ENCODE data around the gene PPP1R7. TPM values are rescaled to one million over a fixed set of nuclear protein-coding genes. Genes with fewer than 3 reads are reported as not detected.

Gene PPP1R7
- total RNA-seq, 1 donor = 46.7 TPM

GRCh38 chr2:241204010-241204384, 53.7 kb downstream of the PPP1R7 start:
- no peaks in the 10 kb centered on the region for H4K20me1 ChIP-seq (ENCODE audit: insufficient read depth, low read length)
- H2AFZ ChIP-seq (ENCODE audit: low read length) = no peak overlapping the region
- H3K27me3 ChIP-seq (ENCODE audit: insufficient read depth, low read length) = no peaks in the 10 kb centered on the region
- H3K4me2 ChIP-seq (ENCODE audit: insufficient read depth, low read length) = no peak overlapping the region
- H3K36me3 ChIP-seq (ENCODE audit: insufficient read depth, low read length) = no peaks in the 10 kb centered on the region
- H3K27ac ChIP-seq (ENCODE audit: low read depth, low read length) = no peak overlapping the region
- DNase-seq (ENCODE audit: insufficient read length, low spot score, missing footprints) = no peak
- H3K79me2 ChIP-seq (ENCODE audit: insufficient read depth, low read length) = no peaks in the 10 kb centered on the region
- TF ChIP-seq CTCF (IDR thresholded peaks at IDR 0.05; ENCODE audit: extremely low read depth, low read depth, low read length) = no peak
- no peaks in the 10 kb centered on the region for H3K4me1 ChIP-seq (ENCODE audit: insufficient read depth, low read length)
- H3K4me3 ChIP-seq (ENCODE audit: insufficient read depth, low read length) = no peak overlapping the region
- no peaks in the 10 kb centered on the region for H3K9me3 ChIP-seq (ENCODE audit: low read depth, low read length)

- TF ChIP-seq CTCF (IDR thresholded peaks at IDR 0.05; ENCODE audit: extremely low read depth, low read depth, low read length) = no peak
- H3K36me3 ChIP-seq (ENCODE audit: insufficient read depth, low read length) = no peaks in the 10 kb centered on the region
- H3K9me3 ChIP-seq (ENCODE audit: low read depth, low read length) = no peaks in the 10 kb centered on the region
- no peaks in the 10 kb centered on the region for H4K20me1 ChIP-seq (ENCODE audit: insufficient read depth, low read length)
- no peaks in the 10 kb centered on the region for H3K27me3 ChIP-seq (ENCODE audit: insufficient read depth, low read length)
- H3K27ac ChIP-seq (ENCODE audit: low read depth, low read length) = no peak overlapping the region
- no peak overlapping the region for H2AFZ ChIP-seq (ENCODE audit: low read length)
- DNase-seq (ENCODE audit: insufficient read length, low spot score, missing footprints) = no peak
- H3K4me1 ChIP-seq (ENCODE audit: insufficient read depth, low read length) = no peaks in the 10 kb centered on the region
- H3K4me3 ChIP-seq (ENCODE audit: insufficient read depth, low read length) = no peak overlapping the region
- H3K4me2 ChIP-seq (ENCODE audit: insufficient read depth, low read length) = no peak overlapping the region
- no peaks in the 10 kb centered on the region for H3K79me2 ChIP-seq (ENCODE audit: insufficient read depth, low read length)
These were observed 54.2 kb downstream of the PPP1R7 start for GRCh38 chr2:241204490-241204889.

GRCh38 chr2:241205086-241205485, 54.8 kb downstream of the PPP1R7 start:
- H3K9me3 ChIP-seq (ENCODE audit: low read depth, low read length) = no peaks in the 10 kb centered on the region
- H3K27me3 ChIP-seq (ENCODE audit: insufficient read depth, low read length) = no peaks in the 10 kb centered on the region
- no peak overlapping the region for H3K4me3 ChIP-seq (ENCODE audit: insufficient read depth, low read length)
- no peak for DNase-seq (ENCODE audit: insufficient read length, low spot score, missing footprints)
- TF ChIP-seq CTCF (IDR thresholded peaks at IDR 0.05; ENCODE audit: extremely low read depth, low read depth, low read length) = no peak
- H3K4me2 ChIP-seq (ENCODE audit: insufficient read depth, low read length) = no peak overlapping the region
- H4K20me1 ChIP-seq (ENCODE audit: insufficient read depth, low read length) = no peaks in the 10 kb centered on the region
- no peaks in the 10 kb centered on the region for H3K36me3 ChIP-seq (ENCODE audit: insufficient read depth, low read length)
- no peaks in the 10 kb centered on the region for H3K4me1 ChIP-seq (ENCODE audit: insufficient read depth, low read length)
- H3K27ac ChIP-seq (ENCODE audit: low read depth, low read length) = no peak overlapping the region
- no peak overlapping the region for H2AFZ ChIP-seq (ENCODE audit: low read length)
- H3K79me2 ChIP-seq (ENCODE audit: insufficient read depth, low read length) = no peaks in the 10 kb centered on the region

- H3K36me3 ChIP-seq (ENCODE audit: insufficient read depth, low read length) = no peaks in the 10 kb centered on the region
- H3K27ac ChIP-seq (ENCODE audit: low read depth, low read length) = no peak overlapping the region
- TF ChIP-seq CTCF (IDR thresholded peaks at IDR 0.05; ENCODE audit: extremely low read depth, low read depth, low read length) = no peak
- no peaks in the 10 kb centered on the region for H3K4me1 ChIP-seq (ENCODE audit: insufficient read depth, low read length)
- H3K79me2 ChIP-seq (ENCODE audit: insufficient read depth, low read length) = no peaks in the 10 kb centered on the region
- peak; percentile 90 for DNase-seq (ENCODE audit: insufficient read length, low spot score, missing footprints)
- no peaks in the 10 kb centered on the region for H4K20me1 ChIP-seq (ENCODE audit: insufficient read depth, low read length)
- H3K4me3 ChIP-seq (ENCODE audit: insufficient read depth, low read length) = no peak overlapping the region
- no peaks in the 10 kb centered on the region for H3K9me3 ChIP-seq (ENCODE audit: low read depth, low read length)
- H2AFZ ChIP-seq (ENCODE audit: low read length) = no peak overlapping the region
- no peaks in the 10 kb centered on the region for H3K27me3 ChIP-seq (ENCODE audit: insufficient read depth, low read length)
- no peak overlapping the region for H3K4me2 ChIP-seq (ENCODE audit: insufficient read depth, low read length)
These were observed 56.9 kb downstream of the PPP1R7 start for GRCh38 chr2:241207151-241207550.

All from osteoblast (primary cell).